HG02970 (cell line): Measurements from ENCODE around the gene SMYD3.

Experiments
- ATAC-seq: cut with Tn5 transposase; IDR thresholded peaks from one replicate; pipeline ENCODE4 v1.9.1; 2021; ENCODE audit warnings: mild to moderate bottlenecking, moderate library complexity, moderate number of reproducible peaks; ENCODE audit not compliant: unreplicated experiment, low FRiP score

Gene SMYD3

DNA sequence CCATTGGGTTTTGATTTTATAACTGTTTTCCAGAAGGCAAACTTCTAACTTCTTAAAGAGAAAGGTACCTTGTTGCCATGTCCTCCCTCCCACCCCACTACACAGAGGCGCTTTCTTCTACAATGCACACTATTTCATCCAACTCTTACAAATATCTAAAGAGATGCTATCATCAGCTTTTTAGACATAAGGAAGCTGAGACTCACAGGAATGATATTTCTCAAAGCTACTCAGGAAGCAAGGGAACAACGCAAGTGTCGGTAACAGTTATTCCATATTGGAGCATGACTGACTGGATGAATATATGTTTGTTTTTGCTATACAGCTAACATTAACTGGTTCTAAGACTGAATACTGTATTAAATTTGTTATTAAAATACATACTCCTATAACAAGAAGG lies 318.0 kb downstream of the SMYD3 start:
- no peak for ATAC-seq

DNA sequence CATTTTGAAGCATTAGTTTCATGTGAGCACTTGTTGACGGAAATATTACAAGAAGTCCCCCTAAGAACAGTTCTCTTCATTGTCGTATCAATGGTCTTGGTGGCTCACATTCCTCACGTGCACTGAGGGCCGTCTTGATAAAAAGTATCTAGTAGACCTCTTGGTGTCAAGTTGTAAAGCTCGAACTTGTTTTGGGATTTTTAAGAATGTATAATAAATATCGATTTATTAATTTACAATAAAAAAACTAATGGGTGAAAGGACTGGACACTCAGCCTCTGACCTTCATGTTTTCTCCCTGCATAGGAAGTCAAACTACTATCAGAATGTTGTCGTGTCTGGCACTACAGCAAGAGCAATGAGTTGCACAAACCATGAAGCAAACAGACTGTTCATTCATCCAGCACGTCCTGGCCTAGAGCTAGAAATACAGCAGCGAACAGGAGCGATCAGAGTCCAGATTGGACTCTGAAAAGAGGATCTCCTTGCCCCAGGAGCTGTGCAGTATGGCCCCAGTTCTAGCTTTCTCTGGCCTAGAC lies 319.2 kb downstream of the SMYD3 start:
- ATAC-seq: no peak

DNA sequence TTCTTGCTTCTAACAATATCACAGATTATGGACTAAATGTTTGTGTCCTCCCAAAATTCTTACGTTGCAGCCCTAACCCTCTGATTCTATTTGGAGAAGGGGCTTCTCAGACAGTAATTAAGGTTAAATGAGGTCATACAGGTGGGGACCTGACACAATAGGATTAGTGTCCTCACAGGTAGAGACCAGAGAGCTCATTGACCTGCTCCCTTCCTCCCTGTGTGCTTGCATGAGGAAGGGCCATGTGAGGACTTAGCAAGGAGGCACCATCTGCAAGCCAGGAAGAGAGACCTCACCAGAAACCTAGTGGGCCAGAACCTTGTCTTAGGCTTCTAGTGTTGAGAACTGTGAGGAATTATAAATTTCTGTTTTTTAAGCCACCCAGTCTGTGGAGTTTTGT lies 322.6 kb downstream of the SMYD3 start:
- ATAC-seq: no peak

GRCh38 chr1:246182149-246182851 lies 324.8 kb downstream of the SMYD3 start:
- no peak for ATAC-seq

GRCh38 chr1:246181241-246181640 lies 325.8 kb downstream of the SMYD3 start:
- ATAC-seq: no peak

DNA sequence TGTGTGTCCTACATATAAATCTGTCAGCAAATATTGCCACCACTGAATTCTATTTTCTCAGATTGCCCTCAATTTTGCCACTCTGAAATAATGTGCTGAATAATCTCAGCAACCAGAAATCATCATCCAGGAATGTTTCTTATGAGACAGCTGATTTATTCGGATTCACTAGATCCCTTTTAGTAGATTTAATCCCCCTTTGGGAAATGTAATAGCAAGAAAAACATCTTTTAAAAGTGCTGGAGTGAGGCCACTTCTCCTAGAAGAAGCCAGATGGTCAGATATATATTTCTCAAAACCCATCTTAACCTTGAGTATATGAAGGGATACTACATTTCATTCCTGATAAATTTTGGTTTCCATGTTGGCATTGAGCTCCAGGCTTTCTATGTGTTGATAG lies 327.7 kb downstream of the SMYD3 start:
- ATAC-seq: no peak

- ATAC-seq: no peak
Measured at GRCh38 chr1:246178717-246179311, 328.3 kb downstream of the SMYD3 start.

- ATAC-seq: no peak
Measured at GRCh38 chr1:246176126-246177024, 330.7 kb downstream of the SMYD3 start.

- peak; percentile 69 for ATAC-seq
Measured at GRCh38 chr1:246170574-246171261, 336.4 kb downstream of the SMYD3 start.

DNA sequence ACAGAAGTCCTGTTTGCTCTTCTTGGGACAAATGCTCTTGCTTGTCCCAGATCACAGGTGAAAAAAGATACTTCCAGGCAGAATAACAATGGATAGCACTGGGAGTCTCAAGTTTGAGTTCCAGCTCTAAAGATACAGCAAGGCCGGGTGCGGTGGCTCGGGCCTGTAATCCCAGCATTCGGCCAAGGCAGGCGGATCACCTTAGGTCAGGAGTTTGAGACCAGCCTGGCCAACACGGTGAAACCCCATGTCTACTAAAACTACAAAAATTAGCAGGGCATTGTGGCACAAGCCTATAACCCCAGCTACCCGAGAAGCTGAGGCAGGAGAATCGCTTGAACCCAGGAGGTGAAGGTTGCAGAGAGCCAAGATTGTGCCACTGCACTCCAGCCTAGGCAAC lies 337.6 kb downstream of the SMYD3 start:
- no peak for ATAC-seq

GRCh38 chr1:246169019-246169418 lies 338.1 kb downstream of the SMYD3 start:
- ATAC-seq: no peak

DNA sequence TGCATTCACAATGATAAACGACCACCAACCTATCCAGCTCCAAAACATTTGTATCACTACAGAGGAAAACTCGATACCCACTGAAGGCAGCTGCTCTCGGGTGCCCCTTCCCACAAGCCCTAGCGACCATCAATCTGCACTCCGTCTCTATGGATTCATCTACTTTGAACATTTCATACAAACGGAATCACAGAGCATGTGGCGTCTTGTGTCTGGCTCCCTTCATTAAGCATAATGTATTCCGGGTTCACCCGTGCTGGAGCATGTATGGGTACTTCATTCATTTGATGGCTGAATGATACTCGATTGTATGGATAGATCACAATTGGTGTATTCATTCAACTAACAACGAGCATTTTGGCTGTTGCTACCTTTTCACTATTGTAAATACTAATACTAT lies 340.2 kb downstream of the SMYD3 start:
- ATAC-seq: no peak

DNA sequence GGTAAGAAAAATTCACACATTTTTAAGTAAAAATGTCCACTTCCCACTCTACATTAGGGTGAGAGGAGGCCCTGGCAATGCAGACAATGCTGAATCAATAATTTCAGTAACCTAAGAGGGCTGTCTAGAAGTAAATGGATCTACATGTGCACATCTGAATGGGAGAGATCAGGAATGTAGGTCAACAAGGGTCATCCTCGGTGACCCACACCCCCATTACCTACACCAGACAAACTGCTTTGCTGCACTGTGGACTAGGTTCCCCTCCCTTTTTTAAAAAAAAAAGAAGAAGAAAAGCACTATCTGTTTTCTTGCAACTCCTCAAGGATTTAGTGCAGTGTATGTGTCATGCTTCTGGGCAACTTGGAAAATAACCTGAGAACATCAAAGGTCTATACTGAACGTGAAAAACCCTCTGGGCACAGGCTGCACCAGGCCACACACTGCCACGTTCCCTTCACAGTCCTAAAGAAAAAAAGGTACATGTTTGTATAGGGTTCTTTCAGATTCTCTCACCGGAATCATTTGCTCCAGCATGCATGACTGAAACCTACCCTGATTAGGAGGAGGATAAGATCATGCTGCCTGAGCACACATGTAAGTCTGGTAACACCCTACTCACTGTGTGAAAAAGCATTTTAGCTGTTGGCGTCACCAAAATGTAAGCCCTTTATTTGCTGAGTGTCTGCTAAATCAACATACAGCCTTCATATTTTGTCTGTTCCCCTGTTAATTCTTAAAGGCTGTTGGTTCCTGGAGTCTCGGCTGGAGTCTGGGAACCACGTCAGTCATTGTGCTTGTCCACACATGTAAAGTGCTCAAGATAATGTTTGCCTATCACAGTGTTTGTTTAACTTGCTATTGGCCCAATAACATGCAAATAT lies 341.0 kb downstream of the SMYD3 start:
- no peak for ATAC-seq

DNA sequence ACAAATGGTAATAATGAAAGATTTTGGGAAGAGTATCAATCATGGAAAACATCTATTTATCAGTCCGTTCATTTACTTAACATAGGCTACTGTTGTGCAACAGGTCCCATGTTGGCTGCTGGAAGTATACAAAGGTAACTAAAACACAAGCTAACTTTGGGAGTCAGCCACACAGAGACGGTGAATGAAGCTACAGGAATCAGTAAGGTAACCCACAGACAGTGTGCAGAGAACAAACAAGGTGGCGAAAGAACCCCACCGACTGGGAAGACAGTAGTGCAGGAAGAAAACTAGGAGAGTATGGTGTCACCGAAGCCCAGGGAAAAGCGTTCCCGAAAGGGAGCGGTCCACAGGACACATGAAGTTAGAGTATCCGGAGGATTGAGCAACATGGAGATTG lies 342.3 kb downstream of the SMYD3 start:
- no peak for ATAC-seq

GRCh38 chr1:246162560-246162959 lies 344.5 kb downstream of the SMYD3 start:
- ATAC-seq: no peak

- ATAC-seq: no peak
Measured at GRCh38 chr1:246161626-246162025, 345.5 kb downstream of the SMYD3 start.

DNA sequence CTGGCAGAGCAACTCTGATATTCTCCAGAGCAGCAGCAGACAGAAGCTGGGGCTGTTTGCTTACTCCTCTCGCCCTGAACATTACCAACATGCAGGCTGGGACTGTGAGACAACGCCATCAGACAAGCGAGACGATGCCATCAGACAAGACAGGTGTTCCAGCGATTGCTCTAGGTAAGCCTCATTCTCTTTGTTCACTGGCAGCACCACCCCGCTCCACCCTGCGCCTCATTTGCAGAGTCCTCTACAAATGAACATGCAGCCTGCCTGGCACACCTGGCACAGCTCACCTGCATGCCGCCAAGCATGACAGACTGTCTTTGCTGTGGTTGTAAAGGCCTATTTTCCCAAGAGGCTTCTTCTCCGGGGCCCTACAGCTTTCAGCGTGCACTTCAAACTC lies 346.2 kb downstream of the SMYD3 start:
- no peak for ATAC-seq

DNA sequence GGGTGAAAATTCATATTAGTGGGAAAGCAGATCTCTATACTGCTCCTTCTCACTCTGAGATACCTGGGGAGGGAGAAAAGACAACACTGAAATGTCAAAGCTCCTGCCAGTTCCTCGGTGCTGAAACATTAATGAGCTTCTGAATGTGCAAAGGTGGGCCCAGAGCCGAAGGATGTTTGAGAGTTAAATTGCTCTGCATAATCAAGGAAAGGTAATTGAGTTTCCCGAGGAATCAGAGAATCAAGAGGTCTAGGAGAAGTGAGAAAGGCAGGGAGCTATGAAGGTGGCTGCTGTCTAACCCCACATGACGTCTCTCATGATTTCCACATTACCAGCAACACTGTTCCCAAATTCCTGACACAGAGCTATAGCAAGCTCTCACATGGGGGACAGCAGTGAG lies 346.7 kb downstream of the SMYD3 start:
- ATAC-seq: no peak
